Measurements from ENCODE around the gene FBN3. TPM values are rescaled to one million over a fixed set of nuclear protein-coding genes. Genes with fewer than 3 reads are reported as not detected.
A peak's percentile ranks its signal among the peaks of the same experiment; 100 is the strongest.

FBN3 gene
- total RNA-seq (2021; ENCODE audit: unreplicated experiment) = 0.10 TPM
- 0.16 TPM for polyA plus RNA-seq (2012; ENCODE audit: insufficient read length)
- Bru-seq, nascent RNA = percentile 15 among the genes with signal in this experiment
- BruChase-seq, experiment 1, labeled RNA remaining after a 2-hour chase = percentile 11 among the genes with signal in this experiment
- percentile 17 among the genes with signal in this experiment for BruChase-seq, experiment 2, labeled RNA remaining after a 6-hour chase
- long read RNA-seq = 0 reads

DNA sequence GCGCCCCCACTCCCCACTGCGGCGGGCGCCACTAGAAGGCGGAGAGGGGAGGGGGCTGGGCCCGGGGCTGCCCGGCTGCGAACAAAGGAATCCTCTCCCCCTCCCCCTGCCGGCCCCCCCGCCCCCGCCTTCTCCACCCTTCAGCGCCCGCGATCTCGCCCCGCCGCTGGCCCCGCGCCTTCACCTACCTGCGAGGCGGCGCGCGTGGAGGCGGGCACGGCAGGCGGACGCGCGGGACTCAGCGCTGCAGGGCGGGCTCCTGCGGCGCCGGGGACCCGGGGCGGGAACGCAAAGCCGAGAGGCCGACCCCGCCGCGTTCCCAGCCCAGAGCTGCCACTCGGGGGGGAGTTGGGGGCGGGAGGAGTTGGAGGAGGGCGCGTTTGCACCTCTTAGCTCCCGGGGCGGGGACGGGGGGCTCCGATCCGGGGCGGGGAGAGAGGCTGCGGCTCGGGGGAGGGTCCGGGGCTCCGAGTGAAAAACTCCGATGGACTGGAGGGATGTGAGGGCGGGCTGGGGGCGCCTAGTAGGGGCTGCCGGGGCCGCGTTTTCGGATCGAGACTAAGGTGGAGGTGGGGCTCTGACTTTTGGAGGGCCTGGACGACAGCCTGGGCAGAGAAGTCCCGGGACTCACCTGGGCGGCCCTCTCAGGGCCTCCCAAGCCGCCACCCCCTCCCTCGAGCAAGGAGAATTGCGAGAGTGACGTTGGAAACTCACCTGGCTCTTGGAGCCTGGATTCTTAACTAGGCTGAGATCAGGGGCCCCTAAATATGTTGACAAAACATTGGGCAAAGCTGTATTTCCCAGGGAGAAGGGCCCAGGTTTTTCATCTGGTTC lies at the start of gene FBN3:
Gene FBN3, minus strand, starts transcription at position 332 of the 834 bp plus-strand sequence. CDS start 2,112 bp downstream, outside the sequence.
- in situ Hi-C loops (cut with HindIII; ENCODE audit: low pct_unique_long_range_greater_than_20kb, low sequenced_read_pairs) = no loop called here
- peak within 1 kb of the TSS; percentile 29 to 40 for H3K4me3 ChIP-seq (ENCODE audit: low read depth in 2 of 2, low read length in 2 of 2)
- POLR2A ChIA-PET = no interaction called here
- TF ChIP-seq CTCF (IDR thresholded peaks at IDR 0.05) (no peak), POLR2AphosphoS5 (IDR thresholded peaks at IDR 0.05; ENCODE audit: low read depth, low read length) (no peak), TCF7L2 (IDR thresholded peaks at IDR 0.05; ENCODE audit: low read depth, low read length) (no peak)
- TF ChIP-seq, protein P1, sequence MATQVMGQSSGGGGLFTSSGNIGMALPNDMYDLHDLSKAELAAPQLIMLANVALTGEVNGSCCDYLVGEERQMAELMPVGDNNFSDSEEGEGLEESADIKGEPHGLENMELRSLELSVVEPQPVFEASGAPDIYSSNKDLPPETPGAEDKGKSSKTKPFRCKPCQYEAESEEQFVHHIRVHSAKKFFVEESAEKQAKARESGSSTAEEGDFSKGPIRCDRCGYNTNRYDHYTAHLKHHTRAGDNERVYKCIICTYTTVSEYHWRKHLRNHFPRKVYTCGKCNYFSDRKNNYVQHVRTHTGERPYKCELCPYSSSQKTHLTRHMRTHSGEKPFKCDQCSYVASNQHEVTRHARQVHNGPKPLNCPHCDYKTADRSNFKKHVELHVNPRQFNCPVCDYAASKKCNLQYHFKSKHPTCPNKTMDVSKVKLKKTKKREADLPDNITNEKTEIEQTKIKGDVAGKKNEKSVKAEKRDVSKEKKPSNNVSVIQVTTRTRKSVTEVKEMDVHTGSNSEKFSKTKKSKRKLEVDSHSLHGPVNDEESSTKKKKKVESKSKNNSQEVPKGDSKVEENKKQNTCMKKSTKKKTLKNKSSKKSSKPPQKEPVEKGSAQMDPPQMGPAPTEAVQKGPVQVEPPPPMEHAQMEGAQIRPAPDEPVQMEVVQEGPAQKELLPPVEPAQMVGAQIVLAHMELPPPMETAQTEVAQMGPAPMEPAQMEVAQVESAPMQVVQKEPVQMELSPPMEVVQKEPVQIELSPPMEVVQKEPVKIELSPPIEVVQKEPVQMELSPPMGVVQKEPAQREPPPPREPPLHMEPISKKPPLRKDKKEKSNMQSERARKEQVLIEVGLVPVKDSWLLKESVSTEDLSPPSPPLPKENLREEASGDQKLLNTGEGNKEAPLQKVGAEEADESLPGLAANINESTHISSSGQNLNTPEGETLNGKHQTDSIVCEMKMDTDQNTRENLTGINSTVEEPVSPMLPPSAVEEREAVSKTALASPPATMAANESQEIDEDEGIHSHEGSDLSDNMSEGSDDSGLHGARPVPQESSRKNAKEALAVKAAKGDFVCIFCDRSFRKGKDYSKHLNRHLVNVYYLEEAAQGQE (IDR thresholded peaks at IDR 0.05; ENCODE audit: insufficient read depth in 1 of 2, low read depth in 2 of 2, low read length in 1 of 2) = no peak
- peaks cover under 1% of the 10 kb centered on the region; the same call in 1 of the 2 replicates for H3K4me1 ChIP-seq (ENCODE audit: control insufficient read depth, insufficient read depth, low read length)
- no peaks in the 10 kb centered on the region for H3K36me3 ChIP-seq (ENCODE audit: control insufficient read depth, insufficient read depth, low read length)
- no peaks in the 10 kb centered on the region for H3K9me3 ChIP-seq (ENCODE audit: control insufficient read depth, insufficient read depth, low read depth, low read length)
- no peak for DNase-seq (ENCODE audit: low read depth, low spot score)
- no peak for ATAC-seq
- no peak within 1 kb of the TSS for H3K27ac ChIP-seq (ENCODE audit: low read length)
- intact Hi-C loops (cut with micrococcal nuclease; ENCODE audit: unreplicated experiment) = no loop called here
- H3K27me3 ChIP-seq (ENCODE audit: control insufficient read depth, insufficient read depth, low read length) = no peaks in the 10 kb centered on the region
- no TSS peak for BruUV-seq (replicated peaks)
- CTCF ChIA-PET = no interaction called here

GRCh38 chr19:8196271-8196927 lies 47.0 kb upstream of the FBN3 start:
- Histone ChIP-seq H3K9me3 (ENCODE audit: control insufficient read depth, insufficient read depth, low read depth, low read length) (no peaks in the 10 kb centered on the region), H3K27ac (ENCODE audit: low read length) (no peak overlapping the region), H3K27me3 (ENCODE audit: control insufficient read depth, insufficient read depth, low read length) (no peaks in the 10 kb centered on the region), H3K4me3 (ENCODE audit: low read depth in 2 of 2, low read length in 2 of 2) (no peak overlapping the region), H3K36me3 (ENCODE audit: control insufficient read depth, insufficient read depth, low read length) (no peaks in the 10 kb centered on the region), H3K4me1 (ENCODE audit: control insufficient read depth, insufficient read depth, low read length) (no peaks in the 10 kb centered on the region)
- DNase-seq (ENCODE audit: low read depth, low spot score) (no peak), ATAC-seq (no peak)
- intact Hi-C loops (cut with micrococcal nuclease; ENCODE audit: unreplicated experiment) = no loop called here
- TF ChIP-seq, protein P1 (IDR thresholded peaks at IDR 0.05; ENCODE audit: insufficient read depth in 1 of 2, low read depth in 2 of 2, low read length in 1 of 2) = no peak
- TF ChIP-seq POLR2AphosphoS5 (IDR thresholded peaks at IDR 0.05; ENCODE audit: low read depth, low read length) (no peak), TCF7L2 (IDR thresholded peaks at IDR 0.05; ENCODE audit: low read depth, low read length) (no peak), CTCF (IDR thresholded peaks at IDR 0.05) (no peak), SIN3A (IDR thresholded peaks at IDR 0.05; ENCODE audit: borderline replicate concordance, insufficient read depth, low read depth, low read length) (no peak)
- in situ Hi-C loops (cut with HindIII; ENCODE audit: low pct_unique_long_range_greater_than_20kb, low sequenced_read_pairs) = no loop called here
- ChIA-PET CTCF (interaction anchor here (0.6 to 0.7 kb wide), 2 partner anchors 28 to 76 kb away, joined by 3 to 5 read pairs; no protein-coding TSS in a partner anchor), POLR2A (interaction anchor here (0.7 kb wide), 1 partner anchor 39 kb away, joined by 3 read pairs; no protein-coding TSS in a partner anchor)
- BruUV-seq (replicated peaks) = no TSS peak

Measured in Panc1 (cell line).